ENCODE results near the gene NCK2. TPM values are rescaled to one million over a fixed set of nuclear protein-coding genes. Genes with fewer than 3 reads are reported as not detected.

Gene NCK2
- total RNA-seq, 2 donors from 2014 or later = 39.0 to 144 TPM

GRCh38 chr2:105926960-105927678 is 182.4 kb downstream of the NCK2 start:
- intact Hi-C loops (cut with DNase I) = no loop called here
- Histone ChIP-seq H3K9me3 (no peaks in the 10 kb centered on the region), H3K27me3 (replicated peaks; ENCODE audit: insufficient read depth) (no peaks in the 10 kb centered on the region), H3K27ac (no peak overlapping the region), H3K4me3 (no peak overlapping the region), H3K4me1 (replicated peaks) (no peaks in the 10 kb centered on the region), H3K36me3 (no peaks in the 10 kb centered on the region)
- DNase-seq (ENCODE audit: low spot score) = no peak
- WGBS = 93% methylated on average over 3 of the region's 3 CpGs
- TF ChIP-seq CTCF (IDR thresholded peaks at IDR 0.05) = no peak

- no peak overlapping the region for H3K27ac ChIP-seq
- H3K36me3 ChIP-seq = no peaks in the 10 kb centered on the region
- H3K4me3 ChIP-seq = no peak overlapping the region
- H3K9me3 ChIP-seq = no peaks in the 10 kb centered on the region
- intact Hi-C loops (cut with DNase I) = no loop called here
- H3K27me3 ChIP-seq (replicated peaks; ENCODE audit: insufficient read depth) = no peaks in the 10 kb centered on the region
- no peak for DNase-seq (ENCODE audit: low spot score)
- TF ChIP-seq POLR2A (IDR thresholded peaks at IDR 0.05) (no peak), CTCF (IDR thresholded peaks at IDR 0.05) (no peak), POLR2AphosphoS5 (IDR thresholded peaks at IDR 0.05) (no peak)
- WGBS = 89% methylated on average over 4 of the region's 4 CpGs
- no peaks in the 10 kb centered on the region for H3K4me1 ChIP-seq (replicated peaks)
These were observed 183.4 kb downstream of the NCK2 start for GRCh38 chr2:105928086-105928485.

GRCh38 chr2:105928563-105928962 is 183.9 kb downstream of the NCK2 start:
- no peak for DNase-seq (ENCODE audit: low spot score)
- H3K4me3 ChIP-seq = no peak overlapping the region
- no peaks in the 10 kb centered on the region for H3K27me3 ChIP-seq (replicated peaks; ENCODE audit: insufficient read depth)
- no peaks in the 10 kb centered on the region for H3K4me1 ChIP-seq (replicated peaks)
- 65% methylated on average over 6 of the region's 6 CpGs for WGBS
- intact Hi-C loops (cut with DNase I) = no loop called here
- no peaks in the 10 kb centered on the region for H3K9me3 ChIP-seq
- TF ChIP-seq CTCF (IDR thresholded peaks at IDR 0.05) (no peak), POLR2A (IDR thresholded peaks at IDR 0.05) (no peak), POLR2AphosphoS5 (IDR thresholded peaks at IDR 0.05) (no peak)
- no peaks in the 10 kb centered on the region for H3K36me3 ChIP-seq
- no peak overlapping the region for H3K27ac ChIP-seq

DNA sequence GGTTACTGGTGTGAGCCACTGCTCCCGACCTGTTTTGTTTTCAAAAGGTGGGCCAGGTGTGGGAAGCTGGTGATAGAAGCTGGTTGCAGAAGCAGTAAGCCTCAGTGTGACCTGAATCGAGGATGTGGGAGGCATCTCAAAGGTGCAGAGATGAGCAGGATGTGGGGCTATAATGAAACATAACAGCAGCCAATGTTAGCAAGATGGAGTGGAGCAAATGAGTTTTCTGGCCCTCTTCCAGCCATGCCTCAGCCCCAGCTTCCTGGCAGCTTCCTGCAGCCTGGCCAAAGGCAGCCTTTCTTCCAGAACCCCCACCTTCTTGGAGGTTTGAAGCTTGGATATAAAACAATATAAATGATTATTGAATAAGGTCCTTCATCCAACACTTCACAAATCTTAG is 184.8 kb downstream of the NCK2 start:
- TF ChIP-seq POLR2AphosphoS5 (IDR thresholded peaks at IDR 0.05) (no peak), CTCF (IDR thresholded peaks at IDR 0.05) (no peak), POLR2A (IDR thresholded peaks at IDR 0.05) (no peak)
- Histone ChIP-seq H3K9me3 (no peaks in the 10 kb centered on the region), H3K27ac (no peak overlapping the region), H3K4me1 (replicated peaks) (no peaks in the 10 kb centered on the region), H3K27me3 (replicated peaks; ENCODE audit: insufficient read depth) (no peaks in the 10 kb centered on the region), H3K36me3 (no peaks in the 10 kb centered on the region), H3K4me3 (no peak overlapping the region)
- no peak for DNase-seq (ENCODE audit: low spot score)
- 62% methylated on average over 2 of the region's 2 CpGs for WGBS
- intact Hi-C loops (cut with DNase I) = no loop called here

DNA sequence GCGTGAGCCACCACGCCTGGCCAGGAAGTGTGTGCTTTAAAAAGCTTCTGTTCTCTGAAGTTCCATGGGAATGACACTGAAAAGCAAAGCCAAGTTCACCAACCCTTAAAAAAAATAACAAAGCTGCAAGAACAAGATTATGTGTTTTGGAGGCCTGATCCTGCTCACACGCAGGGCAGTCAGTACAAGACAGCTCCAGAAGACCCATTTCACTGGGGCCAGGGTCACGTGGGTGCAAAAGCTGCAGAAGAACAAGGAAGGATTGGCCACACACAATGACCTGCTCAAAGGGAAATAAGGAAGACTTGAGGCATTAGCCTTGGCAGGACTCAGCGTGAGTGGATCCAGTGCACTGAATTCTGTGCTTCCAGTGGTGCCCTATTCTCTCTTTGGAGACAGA is 187.9 kb downstream of the NCK2 start:
- WGBS = 90% methylated on average over 5 of the region's 5 CpGs
- intact Hi-C loops (cut with DNase I) = no loop called here
- TF ChIP-seq POLR2A (IDR thresholded peaks at IDR 0.05) = no peak
- no peak for TF ChIP-seq POLR2AphosphoS5 (IDR thresholded peaks at IDR 0.05)
- no peak for TF ChIP-seq CTCF (IDR thresholded peaks at IDR 0.05)

More for the DNA sequence above, 187.9 kb downstream of the NCK2 start:
- Histone ChIP-seq H3K27me3 (replicated peaks; ENCODE audit: insufficient read depth) (no peaks in the 10 kb centered on the region), H3K27ac (no peak overlapping the region), H3K4me1 (replicated peaks) (no peaks in the 10 kb centered on the region), H3K4me3 (no peak overlapping the region), H3K36me3 (no peaks in the 10 kb centered on the region), H3K9me3 (no peaks in the 10 kb centered on the region)
- DNase-seq (ENCODE audit: low spot score) = no peak

All from prostate gland (tissue), 2 donors.